Fibroblast of skin of back (primary cell): ENCODE data around the gene UBXN6.

Source experiments
- DNase-seq: peaks from one replicate; pipeline ENCODE4 v3.0.0-alpha.2; 2013

UBXN6 gene

GRCh38 chr19:4493104-4493928 lies 35.7 kb upstream of the UBXN6 start:
- DNase-seq = no peak

GRCh38 chr19:4492337-4493103 lies 34.9 kb upstream of the UBXN6 start:
- no peak for DNase-seq

GRCh38 chr19:4491446-4491845 lies 33.9 kb upstream of the UBXN6 start:
- DNase-seq = no peak

- no peak for DNase-seq
Observed at GRCh38 chr19:4488496-4488895, 30.9 kb upstream of the UBXN6 start.

GRCh38 chr19:4487572-4487971 lies 30.0 kb upstream of the UBXN6 start:
- DNase-seq = no peak

- no peak for DNase-seq
Observed at GRCh38 chr19:4483385-4483784, 25.8 kb upstream of the UBXN6 start.

GRCh38 chr19:4482721-4483364 lies 25.2 kb upstream of the UBXN6 start:
- no peak for DNase-seq

GRCh38 chr19:4477034-4477801 lies 19.6 kb upstream of the UBXN6 start:
- no peak for DNase-seq

GRCh38 chr19:4474514-4475022 lies 17.0 kb upstream of the UBXN6 start:
- DNase-seq = peak; percentile 79

- peak; percentile 11 for DNase-seq
Observed at GRCh38 chr19:4473763-4474513, 16.3 kb upstream of the UBXN6 start.

- no peak for DNase-seq
Observed at GRCh38 chr19:4473011-4473762, 15.6 kb upstream of the UBXN6 start.

- DNase-seq = no peak
Observed at GRCh38 chr19:4472174-4472974, 14.8 kb upstream of the UBXN6 start, which contains the start of gene HDGFL2. HDGFL2 (plus strand) TSS chr19:4472297; CDS start chr19:4472351, 54 bp downstream.

GRCh38 chr19:4471403-4472173 lies 14.0 kb upstream of the UBXN6 start:
- peak; percentile 100 for DNase-seq

- no peak for DNase-seq
Observed at GRCh38 chr19:4467835-4468234, 10.2 kb upstream of the UBXN6 start.

- DNase-seq = no peak
Observed at GRCh38 chr19:4464815-4465581, 7.4 kb upstream of the UBXN6 start.

- DNase-seq = peak; percentile 69
Observed at GRCh38 chr19:4456843-4457653, 546 bp downstream of the UBXN6 start.

GRCh38 chr19:4456476-4456842 lies 1.1 kb downstream of the UBXN6 start:
- DNase-seq = peak; percentile 79
